Measurements from ENCODE around the gene SLC44A1.

The SLC44A1 gene

DNA sequence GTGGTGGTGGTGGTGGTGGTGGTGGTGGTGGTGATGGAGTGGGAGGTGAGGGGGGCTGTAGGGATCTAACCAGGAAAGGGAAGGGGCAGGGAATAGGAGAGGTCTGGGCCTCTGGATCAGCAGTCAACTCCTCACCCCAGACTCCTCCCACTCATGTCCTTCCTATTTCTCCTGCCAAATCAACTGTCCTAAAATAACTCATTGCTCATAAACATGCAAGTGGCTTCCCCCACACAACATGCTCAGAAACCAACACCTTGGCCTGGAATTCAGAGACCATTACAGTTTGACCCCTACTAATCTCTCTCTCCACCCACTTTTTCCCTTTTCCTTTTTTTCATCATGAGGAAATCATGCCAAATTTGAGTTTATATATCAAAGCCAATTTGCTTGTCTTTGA, 195.0 kb downstream of the SLC44A1 start:
- Histone ChIP-seq H3K9ac (ENCODE audit: low read length) (no peak overlapping the region), H2AFZ (ENCODE audit: low read depth, low read length) (no peak overlapping the region), H3K4me1 (ENCODE audit: control insufficient read depth, insufficient read depth, low read depth, low read length) (no peaks in the 10 kb centered on the region), H2BK5ac (ENCODE audit: low read depth, low read length, poor library complexity, severe bottlenecking) (no peak overlapping the region), H2AK5ac (ENCODE audit: low read length, severe bottlenecking) (no peak overlapping the region), H3K27ac (ENCODE audit: low read length, poor library complexity, severe bottlenecking) (no peak overlapping the region), H4K91ac (ENCODE audit: low read length) (no peak overlapping the region), H3K79me1 (replicated peaks; ENCODE audit: low read length, poor library complexity, severe bottlenecking) (no peaks in the 10 kb centered on the region), H3K14ac (ENCODE audit: low read length in 2 of 2) (no peak overlapping the region), H3K36me3 (ENCODE audit: control insufficient read depth in 1 of 2, insufficient read depth in 2 of 2, low read depth in 1 of 2, low read length in 2 of 2) (no peaks in the 10 kb centered on the region), H3K18ac (ENCODE audit: low read depth in 1 of 2, low read length in 2 of 2) (no peak overlapping the region), H3K4ac (ENCODE audit: low read depth in 1 of 2, low read length in 2 of 2) (no peak overlapping the region), H2BK15ac (ENCODE audit: low read depth, poor library complexity, severe bottlenecking) (no peak overlapping the region), H3K4me2 (ENCODE audit: low read length, poor library complexity, severe bottlenecking) (no peak overlapping the region), H3K9me3 (ENCODE audit: control insufficient read depth, low read length) (no peaks in the 10 kb centered on the region), H4K8ac (ENCODE audit: low read length) (no peak overlapping the region), H2BK120ac (ENCODE audit: low read depth, low read length) (no peak overlapping the region), H3K27me3 (ENCODE audit: control insufficient read depth in 1 of 2, insufficient read depth in 1 of 2, low read length in 2 of 2) (no peaks in the 10 kb centered on the region), H2BK12ac (ENCODE audit: low read length in 2 of 2) (no peak overlapping the region), H3K23ac (ENCODE audit: low read length in 2 of 2) (no peak overlapping the region), H3K4me3 (ENCODE audit: insufficient read depth in 1 of 2, low read depth in 1 of 2, low read length in 2 of 2) (no peak overlapping the region)
- DNase-seq: no peak

GRCh38 chr9:105441616-105442160, 197.2 kb downstream of the SLC44A1 start:
- no peak overlapping the region for H2AFZ ChIP-seq (ENCODE audit: low read depth, low read length)
- no peaks in the 10 kb centered on the region for H3K4me1 ChIP-seq (ENCODE audit: control insufficient read depth, insufficient read depth, low read depth, low read length)
- no peak overlapping the region for H2AK5ac ChIP-seq (ENCODE audit: low read length, severe bottlenecking)
- H3K14ac ChIP-seq (ENCODE audit: low read length in 2 of 2): no peak overlapping the region
- H4K8ac ChIP-seq (ENCODE audit: low read length): no peak overlapping the region
- no peak overlapping the region for H3K4ac ChIP-seq (ENCODE audit: low read depth in 1 of 2, low read length in 2 of 2)
- no peak overlapping the region for H3K4me2 ChIP-seq (ENCODE audit: low read length, poor library complexity, severe bottlenecking)
- H2BK120ac ChIP-seq (ENCODE audit: low read depth, low read length): no peak overlapping the region
- DNase-seq: no peak
- no peak overlapping the region for H2BK15ac ChIP-seq (ENCODE audit: low read depth, poor library complexity, severe bottlenecking)
- H3K9me3 ChIP-seq (ENCODE audit: control insufficient read depth, low read length): no peaks in the 10 kb centered on the region
- no peak overlapping the region for H2BK12ac ChIP-seq (ENCODE audit: low read length in 2 of 2)
- H3K9ac ChIP-seq (ENCODE audit: low read length): no peak overlapping the region
- no peaks in the 10 kb centered on the region for H3K79me1 ChIP-seq (replicated peaks; ENCODE audit: low read length, poor library complexity, severe bottlenecking)
- H3K27ac ChIP-seq (ENCODE audit: low read length, poor library complexity, severe bottlenecking): no peak overlapping the region
- no peak overlapping the region for H3K23ac ChIP-seq (ENCODE audit: low read length in 2 of 2)
- peak overlapping the region in 1 of 2 experiments; percentile 22 for H3K18ac ChIP-seq (ENCODE audit: low read depth in 1 of 2, low read length in 2 of 2)
- WGBS: 75% methylated on average over 1 of the region's 2 CpGs
- no peak overlapping the region for H4K91ac ChIP-seq (ENCODE audit: low read length)
- no peaks in the 10 kb centered on the region for H3K36me3 ChIP-seq (ENCODE audit: control insufficient read depth in 1 of 2, insufficient read depth in 2 of 2, low read depth in 1 of 2, low read length in 2 of 2)
- no peaks in the 10 kb centered on the region for H3K27me3 ChIP-seq (ENCODE audit: control insufficient read depth in 1 of 2, insufficient read depth in 1 of 2, low read length in 2 of 2)
- H2BK5ac ChIP-seq (ENCODE audit: low read depth, low read length, poor library complexity, severe bottlenecking): no peak overlapping the region
- H3K4me3 ChIP-seq (ENCODE audit: insufficient read depth in 1 of 2, low read depth in 1 of 2, low read length in 2 of 2): no peak overlapping the region

DNA sequence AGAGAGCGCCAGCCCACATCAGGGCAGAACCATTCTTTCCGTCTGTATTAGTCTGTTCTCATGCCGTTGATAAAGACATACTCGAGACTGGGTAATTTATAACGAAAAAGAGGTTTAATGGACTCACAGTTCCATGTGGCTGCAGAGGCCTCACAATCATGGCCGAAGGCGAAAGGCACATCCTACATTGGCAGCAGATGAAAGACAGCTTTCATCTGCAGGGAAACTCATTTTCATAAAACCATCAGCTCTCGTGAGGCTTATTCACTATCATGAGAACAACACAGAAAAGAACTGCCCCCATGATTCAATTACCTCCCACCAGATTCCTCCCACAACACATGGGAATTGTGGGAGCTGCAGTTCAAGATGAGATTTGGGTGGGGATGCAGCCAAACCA, 198.7 kb downstream of the SLC44A1 start:
- Histone ChIP-seq H3K4me1 (ENCODE audit: control insufficient read depth, insufficient read depth, low read depth, low read length) (peaks cover 3% of the 10 kb centered on the region), H3K23ac (ENCODE audit: low read length in 2 of 2) (no peak overlapping the region), H3K9ac (ENCODE audit: low read length) (no peak overlapping the region), H2BK12ac (ENCODE audit: low read length in 2 of 2) (no peak overlapping the region), H2AK5ac (ENCODE audit: low read length, severe bottlenecking) (no peak overlapping the region), H3K14ac (ENCODE audit: low read length in 2 of 2) (no peak overlapping the region), H3K4ac (ENCODE audit: low read depth in 1 of 2, low read length in 2 of 2) (no peak overlapping the region), H3K4me3 (ENCODE audit: insufficient read depth in 1 of 2, low read depth in 1 of 2, low read length in 2 of 2) (no peak overlapping the region), H2BK120ac (ENCODE audit: low read depth, low read length) (no peak overlapping the region), H3K27ac (ENCODE audit: low read length, poor library complexity, severe bottlenecking) (no peak overlapping the region), H3K9me3 (ENCODE audit: control insufficient read depth, low read length) (no peaks in the 10 kb centered on the region), H2BK5ac (ENCODE audit: low read depth, low read length, poor library complexity, severe bottlenecking) (no peak overlapping the region), H4K8ac (ENCODE audit: low read length) (no peak overlapping the region), H3K27me3 (ENCODE audit: control insufficient read depth in 1 of 2, insufficient read depth in 1 of 2, low read length in 2 of 2) (no peaks in the 10 kb centered on the region), H3K4me2 (ENCODE audit: low read length, poor library complexity, severe bottlenecking) (no peak overlapping the region), H3K79me1 (replicated peaks; ENCODE audit: low read length, poor library complexity, severe bottlenecking) (peaks cover 1% of the 10 kb centered on the region), H3K36me3 (ENCODE audit: control insufficient read depth in 1 of 2, insufficient read depth in 2 of 2, low read depth in 1 of 2, low read length in 2 of 2) (no peaks in the 10 kb centered on the region), H3K18ac (ENCODE audit: low read depth in 1 of 2, low read length in 2 of 2) (no peak overlapping the region), H4K91ac (ENCODE audit: low read length) (no peak overlapping the region), H2AFZ (ENCODE audit: low read depth, low read length) (no peak overlapping the region), H2BK15ac (ENCODE audit: low read depth, poor library complexity, severe bottlenecking) (no peak overlapping the region)
- 94% methylated on average over 8 of the region's 8 CpGs for WGBS
- DNase-seq: no peak

- Histone ChIP-seq H3K36me3 (ENCODE audit: control insufficient read depth in 1 of 2, insufficient read depth in 2 of 2, low read depth in 1 of 2, low read length in 2 of 2) (no peaks in the 10 kb centered on the region), H4K91ac (ENCODE audit: low read length) (no peak overlapping the region), H2AFZ (ENCODE audit: low read depth, low read length) (no peak overlapping the region), H2AK5ac (ENCODE audit: low read length, severe bottlenecking) (no peak overlapping the region), H3K4me1 (ENCODE audit: control insufficient read depth, insufficient read depth, low read depth, low read length) (peaks cover 3% of the 10 kb centered on the region), H3K4me3 (ENCODE audit: insufficient read depth in 1 of 2, low read depth in 1 of 2, low read length in 2 of 2) (no peak overlapping the region), H3K9ac (ENCODE audit: low read length) (no peak overlapping the region), H3K79me1 (replicated peaks; ENCODE audit: low read length, poor library complexity, severe bottlenecking) (peaks cover 1% of the 10 kb centered on the region), H3K4me2 (ENCODE audit: low read length, poor library complexity, severe bottlenecking) (no peak overlapping the region), H2BK120ac (ENCODE audit: low read depth, low read length) (no peak overlapping the region), H3K27me3 (ENCODE audit: control insufficient read depth in 1 of 2, insufficient read depth in 1 of 2, low read length in 2 of 2) (no peaks in the 10 kb centered on the region), H3K4ac (ENCODE audit: low read depth in 1 of 2, low read length in 2 of 2) (no peak overlapping the region), H2BK5ac (ENCODE audit: low read depth, low read length, poor library complexity, severe bottlenecking) (no peak overlapping the region), H3K14ac (ENCODE audit: low read length in 2 of 2) (no peak overlapping the region), H3K9me3 (ENCODE audit: control insufficient read depth, low read length) (no peaks in the 10 kb centered on the region), H3K18ac (ENCODE audit: low read depth in 1 of 2, low read length in 2 of 2) (no peak overlapping the region), H2BK15ac (ENCODE audit: low read depth, poor library complexity, severe bottlenecking) (no peak overlapping the region), H3K27ac (ENCODE audit: low read length, poor library complexity, severe bottlenecking) (no peak overlapping the region), H3K23ac (ENCODE audit: low read length in 2 of 2) (no peak overlapping the region), H4K8ac (ENCODE audit: low read length) (no peak overlapping the region), H2BK12ac (ENCODE audit: low read length in 2 of 2) (no peak overlapping the region)
- DNase-seq: peak; percentile 68
- WGBS: 57% methylated on average over 4 of the region's 4 CpGs
Measured at GRCh38 chr9:105444130-105444529, 199.7 kb downstream of the SLC44A1 start.

Data from mesenchymal stem cell (in vitro differentiated cells and primary cell).